IMR-90 (cell line): ENCODE results near the gene ITM2C. TPM values are rescaled to one million over a fixed set of nuclear protein-coding genes. Genes with fewer than 3 reads are reported as not detected.

Source experiments
- ATAC-seq: fragments of 200-7000 bp; cut with Tn5 transposase; 2 replicates; pipeline ENCODE4 v1.9.1; 2020; ENCODE audit warnings: low read depth, mild to moderate bottlenecking, moderate library complexity
- BruUV-seq: library from RNA; stranded (reverse); fragments of 400-500 nt; replicated peaks from 2 replicates; lab custom pipeline; 2021; lab: Mats Ljungman, UMichigan
- CTCF ChIA-PET: fragments of 300-600 bp; formaldehyde crosslinking; extraction: SDS; loops from one replicate; lab custom pipeline; 2021; ENCODE audit warnings: antibody characterized with exemption; lab: Yijun Ruan, JAX
- POLR2A ChIA-PET: fragments of 300-600 bp; sonication (Branson Sonifier 250); formaldehyde crosslinking; loops from one replicate; lab custom pipeline; 2022; ENCODE audit warnings: antibody characterized with exemption; ENCODE audit not compliant: unreplicated experiment; lab: Charles Lee
- DNase-seq: peaks from one replicate; pipeline ENCODE4 v3.0.0; 2013
- H2AFZ ChIP-seq: replicated peaks from 2 replicates; pipeline ENCODE3; 2013; ENCODE audit warnings: low read length, mild to moderate bottlenecking; ENCODE audit not compliant: poor library complexity
- H2AK5ac ChIP-seq: 2 replicates; pipeline ENCODE4 v1.6.1; 2013; ENCODE audit warnings: low read depth, low read length, inconsistent platforms
- H2AK9ac ChIP-seq: replicated peaks from 2 replicates; pipeline ENCODE3; 2013; ENCODE audit warnings: mild to moderate bottlenecking, low read depth, low read length, moderate library complexity; ENCODE audit not compliant: poor library complexity
- H2BK120ac ChIP-seq: 2 replicates; pipeline ENCODE4 v1.6.1; 2013; ENCODE audit warnings: low read depth, low read length, inconsistent platforms
- H2BK15ac ChIP-seq: 3 replicates; pipeline ENCODE4 v1.6.1; 2013; ENCODE audit warnings: low read depth, low read length, inconsistent platforms
- H2BK20ac ChIP-seq: 2 replicates; pipeline ENCODE4 v1.6.1; 2013; ENCODE audit warnings: low read depth, mild to moderate bottlenecking, inconsistent platforms, low read length, moderate library complexity
- H2BK5ac ChIP-seq: 2 replicates; pipeline ENCODE4 v1.6.1; 2013; ENCODE audit warnings: mild to moderate bottlenecking, low read depth, low read length, inconsistent platforms; ENCODE audit not compliant: poor library complexity, severe bottlenecking
- H3K14ac ChIP-seq: replicated peaks from 2 replicates; pipeline ENCODE4 v1.6.1; 2013; ENCODE audit warnings: low read depth, low read length, inconsistent platforms
- H3K18ac ChIP-seq: 2 replicates; pipeline ENCODE4 v1.6.1; 2013; ENCODE audit warnings: low read depth, low read length, control low read depth
- H3K23ac ChIP-seq: 2 replicates; pipeline ENCODE4 v1.6.1; 2013; ENCODE audit warnings: low read depth, low read length, inconsistent platforms
- H3K27ac ChIP-seq: 2 replicates; pipeline ENCODE4 v1.5.1; 2013; ENCODE audit warnings: mild to moderate bottlenecking, control low read depth, low read length; ENCODE audit not compliant: insufficient read depth
- H3K27me3 ChIP-seq: 2 replicates; pipeline ENCODE4 v1.6.1; 2013; ENCODE audit warnings: low read length; ENCODE audit not compliant: control insufficient read depth, insufficient read depth
- H3K36me3 ChIP-seq: 2 replicates; pipeline ENCODE4 v1.6.1; 2013; ENCODE audit warnings: low read length, mixed read lengths; ENCODE audit not compliant: control insufficient read depth, insufficient read depth
- H3K4ac ChIP-seq: 2 replicates; pipeline ENCODE4 v1.6.1; 2013; ENCODE audit warnings: low read depth, low read length, inconsistent platforms
- H3K4me1 ChIP-seq: 2 replicates; pipeline ENCODE4 v1.6.1; 2013; ENCODE audit warnings: low read length, mixed read lengths; ENCODE audit not compliant: control insufficient read depth, insufficient read depth
- H3K4me2 ChIP-seq: 2 replicates; pipeline ENCODE4 v1.6.1; 2013; ENCODE audit warnings: low read depth, mild to moderate bottlenecking, control low read depth, low read length, moderate library complexity
- H3K4me3 ChIP-seq: 2 replicates; pipeline ENCODE4 v1.5.1; 2013; ENCODE audit warnings: low read depth, mild to moderate bottlenecking, control low read depth, low read length, moderate library complexity; ENCODE audit not compliant: insufficient read depth
- H3K56ac ChIP-seq: 2 replicates; pipeline ENCODE4 v1.6.1; 2013; ENCODE audit warnings: low read length, inconsistent platforms; ENCODE audit not compliant: insufficient read depth; ENCODE audit errors: extremely low read depth
- H3K79me1 ChIP-seq, 2 experiments: 2 replicates each; pipeline ENCODE4 v1.6.1; 2013; ENCODE audit warnings: low read length in 2 of 2, inconsistent platforms in 1 of 2, low read depth in 1 of 2
- H3K9ac ChIP-seq: 2 replicates; pipeline ENCODE4 v1.6.1; 2013; ENCODE audit warnings: low read depth, low read length, control low read depth
- H3K9me1 ChIP-seq: 2 replicates; pipeline ENCODE4 v1.6.1; 2013; ENCODE audit warnings: low read length, inconsistent platforms; ENCODE audit not compliant: insufficient read depth
- H3K9me3 ChIP-seq: 2 replicates; pipeline ENCODE4 v1.6.1; 2013; ENCODE audit warnings: low read length; ENCODE audit not compliant: control insufficient read depth, insufficient read depth
- H4K20me1 ChIP-seq: 2 replicates; pipeline ENCODE4 v1.6.1; 2013; ENCODE audit warnings: low read length, inconsistent platforms; ENCODE audit not compliant: insufficient read depth
- H4K5ac ChIP-seq: 2 replicates; pipeline ENCODE4 v1.6.1; 2013; ENCODE audit warnings: mild to moderate bottlenecking, low read depth, low read length, control low read depth
- H4K8ac ChIP-seq, 2 experiments: 2 replicates each; pipeline ENCODE4 v1.6.1; 2013; ENCODE audit warnings: low read depth in 2 of 2, low read length in 2 of 2, control low read depth in 1 of 2, inconsistent platforms in 1 of 2
- H4K91ac ChIP-seq: 2 replicates; pipeline ENCODE4 v1.6.1; 2013; ENCODE audit warnings: low read depth, low read length, inconsistent platforms; ENCODE audit not compliant: insufficient read depth
- CTCF ChIP-seq: conservative IDR thresholded peaks from 2 replicates; pipeline ENCODE4 v1.5.1; 2012; ENCODE audit warnings: mild to moderate bottlenecking, low read depth, low read length, improper control_type of control experiment
- WGBS, 2 experiments: methylation state at CpG; one replicate each; pipeline versions ENCODE4 v1.1.5 to v1.1.7; 2013; ENCODE audit warnings: missing lambda C conversion rate in 2 of 2; ENCODE audit not compliant: insufficient read length in 1 of 2; ENCODE audit errors: extremely low coverage in 2 of 2; 5-methylcytosine and 5-hydroxymethylcytosine counted together
- dilution Hi-C: fragments of 300-500 bp; cut with HindIII; formaldehyde crosslinking; loops from one replicate; pipeline ENCODE4 v1.14.3; 2018; ENCODE audit warnings: low sequenced_read_pairs; ENCODE audit not compliant: unreplicated experiment
- in situ Hi-C: fragments of 300-500 bp; cut with MboI; formaldehyde crosslinking; loops from 3 replicates; pipeline ENCODE4 v1.14.3; 2019; ENCODE audit warnings: low sequenced_read_pairs, inconsistent platforms, mixed read lengths
- intact Hi-C: fragments of 100-400 bp; cut with micrococcal nuclease; formaldehyde crosslinking; loops from 2 replicates; pipeline ENCODE4 v1.10.0; 2022
- polyA plus RNA-seq, 3 experiments: library from polyadenylated mRNA; depleted of rRNA; stranded (reverse); fragments of >200 nt; gene quantifications; 2 replicates each; pipeline ENCODE4 v1.2.3, GENCODE V29; 2012; ENCODE audit warnings: low replicate concordance in 1 of 3
- total RNA-seq: library from RNA; depleted of rRNA; stranded (reverse); fragments of >200 nt; gene quantifications from 2 replicates; pipeline ENCODE4 v1.2.3, GENCODE V29; 2012

The ITM2C gene
- total and polyA plus RNA-seq, 2 of the 4 experiments (the other 2 are of a cell fraction): 46.8 to 274 TPM

DNA sequence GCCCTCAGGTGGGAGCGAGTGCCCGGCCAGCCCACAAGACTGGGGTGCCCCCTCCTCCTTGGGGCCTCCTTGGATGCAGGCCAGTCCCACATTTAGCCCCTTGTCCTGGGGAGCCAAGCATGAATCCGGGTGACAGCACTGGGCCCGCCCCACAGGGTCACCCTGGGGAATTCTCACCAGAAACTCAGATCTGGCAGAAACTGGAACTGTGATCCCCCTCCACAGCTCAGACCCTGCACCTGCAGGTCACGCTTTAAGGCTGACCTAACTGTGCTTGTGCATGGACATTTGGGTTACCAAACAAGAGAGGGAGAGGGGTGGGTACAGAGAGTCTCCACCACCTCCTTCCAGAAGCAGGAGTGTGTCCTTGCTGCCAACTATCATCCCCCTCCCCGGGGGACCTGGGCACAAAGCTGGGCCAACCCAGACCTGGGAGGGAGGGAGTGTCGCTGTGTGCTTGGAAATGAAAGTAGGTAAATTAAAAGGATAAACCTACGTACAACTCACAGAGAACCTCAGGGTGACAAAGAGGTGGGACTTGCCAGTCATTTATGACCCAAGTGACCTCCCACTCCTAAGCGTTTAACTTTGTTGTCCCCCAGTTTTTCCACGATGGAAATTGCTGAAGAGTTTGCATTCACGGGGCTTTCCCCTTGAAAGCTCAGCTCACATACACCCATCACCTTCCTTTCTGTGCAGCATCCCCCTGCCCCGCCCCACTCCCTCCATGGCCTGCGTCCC lies 9.1 kb downstream of the ITM2C start:
- ChIA-PET POLR2A (no interaction called here), CTCF (no interaction called here)
- H2AFZ ChIP-seq: no peak overlapping the region
- no peak overlapping the region for H3K27ac ChIP-seq
- H3K18ac ChIP-seq: no peak overlapping the region
- no peaks in the 10 kb centered on the region for H3K9me3 ChIP-seq
- H3K4ac ChIP-seq: no peak overlapping the region
- in situ Hi-C loops (no loop called here), intact Hi-C loops (no loop called here), dilution Hi-C loops (no loop called here)
- no peaks in the 10 kb centered on the region for H3K9me1 ChIP-seq
- no peak for ATAC-seq
- H3K56ac ChIP-seq: no peak overlapping the region
- no peak for DNase-seq
- no peak overlapping the region for H2BK5ac ChIP-seq
- H3K79me1 ChIP-seq: peaks cover 0 to 15% of the 10 kb centered on the region in 2 experiments; a peak in 2 of 4 replicates
- no peak overlapping the region for H3K4me2 ChIP-seq
- no peak overlapping the region for H2AK9ac ChIP-seq
- H4K20me1 ChIP-seq: peaks cover 18% of the 10 kb centered on the region
- no peak overlapping the region for H2AK5ac ChIP-seq
- WGBS, 2 experiments: 84% methylated on average over 5 of the region's 13 CpGs; no CpG with 5 or more reads in 1 of the 2 experiments
- H4K91ac ChIP-seq: no peak overlapping the region
- no peak overlapping the region for H3K9ac ChIP-seq
- H3K14ac ChIP-seq: no peak overlapping the region
- no peak overlapping the region for H2BK120ac ChIP-seq
- no peak overlapping the region for H2BK20ac ChIP-seq
- TF ChIP-seq CTCF: no peak
- H3K4me3 ChIP-seq: no peak overlapping the region
- H3K23ac ChIP-seq: no peak overlapping the region
- no peak overlapping the region for H4K8ac ChIP-seq
- H4K5ac ChIP-seq: no peak overlapping the region
- H3K36me3 ChIP-seq: peaks cover 31% of the 10 kb centered on the region
- BruUV-seq: no TSS peak
- H2BK15ac ChIP-seq: no peak overlapping the region
- H3K4me1 ChIP-seq: no peaks in the 10 kb centered on the region; the same call in 1 of the 2 replicates
- no peaks in the 10 kb centered on the region for H3K27me3 ChIP-seq
